Hepatocyte (in vitro differentiated cells): ENCODE data around the gene RIMS1.

Experiments used
- EZH2 ChIP-seq: fragments of 200-600 bp; sonication (generic); IDR thresholded peaks from 2 replicates; pipeline ENCODE4 v1.6.1; 2016; ENCODE audit warnings: antibody characterized with exemption, mild to moderate bottlenecking, borderline replicate concordance
- EZH2phosphoT487 ChIP-seq: fragments of 200-600 bp; sonication (generic); IDR thresholded peaks from one replicate; pipeline ENCODE4 v1.6.1; 2018; ENCODE audit warnings: antibody characterized with exemption, mild to moderate bottlenecking, low read depth, moderate library complexity; ENCODE audit not compliant: unreplicated experiment, severe bottlenecking
- TF ChIP-seq, protein P1 (sequence below): fragments of 200-600 bp; sonication (generic); IDR thresholded peaks from 2 replicates; pipeline ENCODE4 v1.5.1; 2016; ENCODE audit warnings: antibody characterized with exemption, mild to moderate bottlenecking; ENCODE audit not compliant: poor library complexity

DNA sequence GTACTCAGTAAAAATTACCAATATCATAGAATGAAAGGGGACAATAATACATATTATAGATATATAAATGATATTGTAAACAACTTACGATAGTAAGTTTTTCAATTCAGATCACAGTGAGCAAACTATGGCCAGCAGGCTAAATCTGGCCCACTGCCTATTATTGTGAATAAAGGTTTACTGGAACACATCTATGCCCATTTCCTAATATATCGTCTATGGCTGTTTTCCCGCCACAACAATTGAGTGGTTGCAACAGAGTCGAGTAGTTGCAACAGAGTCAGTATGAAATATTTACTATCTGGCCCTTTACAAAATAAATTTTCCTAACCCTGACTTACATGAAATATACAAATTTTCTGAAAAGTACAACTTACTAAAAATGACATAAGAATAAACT is 438.2 kb downstream of the RIMS1 start:
- TF ChIP-seq, protein P1, sequence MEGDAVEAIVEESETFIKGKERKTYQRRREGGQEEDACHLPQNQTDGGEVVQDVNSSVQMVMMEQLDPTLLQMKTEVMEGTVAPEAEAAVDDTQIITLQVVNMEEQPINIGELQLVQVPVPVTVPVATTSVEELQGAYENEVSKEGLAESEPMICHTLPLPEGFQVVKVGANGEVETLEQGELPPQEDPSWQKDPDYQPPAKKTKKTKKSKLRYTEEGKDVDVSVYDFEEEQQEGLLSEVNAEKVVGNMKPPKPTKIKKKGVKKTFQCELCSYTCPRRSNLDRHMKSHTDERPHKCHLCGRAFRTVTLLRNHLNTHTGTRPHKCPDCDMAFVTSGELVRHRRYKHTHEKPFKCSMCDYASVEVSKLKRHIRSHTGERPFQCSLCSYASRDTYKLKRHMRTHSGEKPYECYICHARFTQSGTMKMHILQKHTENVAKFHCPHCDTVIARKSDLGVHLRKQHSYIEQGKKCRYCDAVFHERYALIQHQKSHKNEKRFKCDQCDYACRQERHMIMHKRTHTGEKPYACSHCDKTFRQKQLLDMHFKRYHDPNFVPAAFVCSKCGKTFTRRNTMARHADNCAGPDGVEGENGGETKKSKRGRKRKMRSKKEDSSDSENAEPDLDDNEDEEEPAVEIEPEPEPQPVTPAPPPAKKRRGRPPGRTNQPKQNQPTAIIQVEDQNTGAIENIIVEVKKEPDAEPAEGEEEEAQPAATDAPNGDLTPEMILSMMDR: no peak
- no peak for TF ChIP-seq EZH2phosphoT487
- no peak for TF ChIP-seq EZH2
